Measurements from ENCODE around the gene TRIOBP. TPM values are rescaled to one million over a fixed set of nuclear protein-coding genes. Genes with fewer than 3 reads are reported as not detected.
"Not testable (repeated sequence)": the region's sequence is repeated elsewhere in the genome, so short reads cannot be mapped to it uniquely, and the experiment has no call there.

The TRIOBP gene
- polyA plus RNA-seq, 2 donors, result 57.8 to 63.8 TPM

DNA sequence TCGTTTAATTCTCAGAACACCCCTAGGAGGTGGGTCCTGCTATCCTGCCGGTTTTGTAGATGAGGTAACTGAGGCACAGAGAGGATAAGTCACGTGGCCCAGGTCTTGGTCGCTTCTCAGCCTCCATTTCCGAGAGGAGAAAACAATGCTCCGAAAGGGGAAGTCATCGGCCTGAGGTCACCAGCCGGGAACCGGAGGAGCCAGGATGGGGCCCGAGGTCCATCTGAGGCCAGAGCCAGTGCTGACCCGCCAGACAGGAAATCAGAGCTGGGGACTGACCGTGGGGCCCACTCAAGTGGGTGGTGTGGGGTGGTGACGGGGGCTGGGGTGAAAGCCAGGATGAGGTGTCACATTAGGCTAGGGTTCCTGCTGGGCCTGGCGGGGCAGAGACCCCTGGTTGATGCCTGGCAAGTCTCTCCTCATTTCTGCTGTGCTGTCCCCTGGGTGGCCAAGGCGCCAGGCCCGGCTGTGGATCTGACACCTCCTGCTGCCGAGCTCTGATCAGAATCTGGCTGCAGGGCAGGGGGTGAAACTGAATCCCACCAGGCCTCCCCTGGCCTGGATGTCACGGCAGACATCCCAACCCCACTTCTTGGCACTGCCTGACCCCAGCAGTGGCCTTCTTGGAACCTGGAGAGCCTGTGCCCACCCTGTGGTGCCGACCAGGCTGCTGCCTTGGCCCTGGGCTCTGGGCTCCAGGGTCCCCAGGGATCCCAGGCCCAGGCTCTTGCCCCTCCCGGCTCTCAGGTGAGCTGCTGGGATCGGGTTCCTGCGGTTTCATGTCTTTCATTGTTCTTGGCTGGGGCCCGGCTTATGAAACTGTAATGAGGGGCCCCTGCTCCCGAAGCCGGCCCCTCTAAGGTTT lies 12.0 kb downstream of the TRIOBP start:
- Histone ChIP-seq H3K4me3 (ENCODE audit: low read depth in 1 of 2, low read length in 2 of 2) (no peak overlapping the region), H3K27me3 (ENCODE audit: control insufficient read depth in 1 of 2, insufficient read depth in 2 of 2, low read length in 2 of 2) (no peaks in the 10 kb centered on the region), H3K27ac (ENCODE audit: low read depth in 2 of 2, low read length in 1 of 2) (no peak overlapping the region), H3K36me3 (ENCODE audit: control insufficient read depth in 2 of 2, insufficient read depth in 2 of 2, low read length in 1 of 2) (peaks cover 0 to 4% of the 10 kb centered on the region in 2 donors), H3K9me3 (ENCODE audit: control insufficient read depth in 2 of 2, insufficient read depth in 1 of 2, low read depth in 1 of 2, low read length in 1 of 2) (no peaks in the 10 kb centered on the region), H3K4me1 (ENCODE audit: control insufficient read depth in 2 of 2, insufficient read depth in 2 of 2, low read length in 1 of 2) (peaks cover 0 to 3% of the 10 kb centered on the region in 2 donors)
- 83 to 84% methylated on average over 25 of the region's 25 CpGs for WGBS, 2 donors

GRCh38 chr22:37709445-37709765 lies 12.6 kb downstream of the TRIOBP start:
- 95 to 97% methylated on average over 15 of the region's 15 CpGs for WGBS, 2 donors
- Histone ChIP-seq H3K27me3 (ENCODE audit: control insufficient read depth in 1 of 2, insufficient read depth in 2 of 2, low read length in 2 of 2) (no peaks in the 10 kb centered on the region), H3K36me3 (ENCODE audit: control insufficient read depth in 2 of 2, insufficient read depth in 2 of 2, low read length in 1 of 2) (peaks cover 0 to 4% of the 10 kb centered on the region in 2 donors), H3K27ac (ENCODE audit: low read depth in 2 of 2, low read length in 1 of 2) (no peak overlapping the region), H3K4me3 (ENCODE audit: low read depth in 1 of 2, low read length in 2 of 2) (no peak overlapping the region), H3K4me1 (ENCODE audit: control insufficient read depth in 2 of 2, insufficient read depth in 2 of 2, low read length in 1 of 2) (peaks cover 0 to 3% of the 10 kb centered on the region in 2 donors), H3K9me3 (ENCODE audit: control insufficient read depth in 2 of 2, insufficient read depth in 1 of 2, low read depth in 1 of 2, low read length in 1 of 2) (no peaks in the 10 kb centered on the region)

GRCh38 chr22:37710675-37711074 lies 13.8 kb downstream of the TRIOBP start:
- Histone ChIP-seq H3K4me3 (ENCODE audit: low read depth in 1 of 2, low read length in 2 of 2) (no peak overlapping the region), H3K4me1 (ENCODE audit: control insufficient read depth in 2 of 2, insufficient read depth in 2 of 2, low read length in 1 of 2) (peaks cover 0 to 3% of the 10 kb centered on the region in 2 donors), H3K27me3 (ENCODE audit: control insufficient read depth in 1 of 2, insufficient read depth in 2 of 2, low read length in 2 of 2) (no peaks in the 10 kb centered on the region), H3K36me3 (ENCODE audit: control insufficient read depth in 2 of 2, insufficient read depth in 2 of 2, low read length in 1 of 2) (peaks cover 0 to 4% of the 10 kb centered on the region in 2 donors), H3K27ac (ENCODE audit: low read depth in 2 of 2, low read length in 1 of 2) (no peak overlapping the region), H3K9me3 (ENCODE audit: control insufficient read depth in 2 of 2, insufficient read depth in 1 of 2, low read depth in 1 of 2, low read length in 1 of 2) (no peaks in the 10 kb centered on the region)
- WGBS, 2 donors, result 76 to 81% methylated on average over 3 of the region's 3 CpGs

GRCh38 chr22:37711490-37711889 lies 14.6 kb downstream of the TRIOBP start:
- no peak overlapping the region for H3K27ac ChIP-seq (ENCODE audit: low read depth in 2 of 2, low read length in 1 of 2)
- H3K9me3 ChIP-seq (ENCODE audit: control insufficient read depth in 2 of 2, insufficient read depth in 1 of 2, low read depth in 1 of 2, low read length in 1 of 2), result no peaks in the 10 kb centered on the region
- 88 to 91% methylated on average over 10 of the region's 10 CpGs for WGBS, 2 donors
- no peak overlapping the region for H3K4me3 ChIP-seq (ENCODE audit: low read depth in 1 of 2, low read length in 2 of 2)
- H3K27me3 ChIP-seq (ENCODE audit: control insufficient read depth in 1 of 2, insufficient read depth in 2 of 2, low read length in 2 of 2), result no peaks in the 10 kb centered on the region
- peaks cover 0 to 3% of the 10 kb centered on the region in 2 donors for H3K4me1 ChIP-seq (ENCODE audit: control insufficient read depth in 2 of 2, insufficient read depth in 2 of 2, low read length in 1 of 2)
- peaks cover 0 to 4% of the 10 kb centered on the region in 2 donors for H3K36me3 ChIP-seq (ENCODE audit: control insufficient read depth in 2 of 2, insufficient read depth in 2 of 2, low read length in 1 of 2)

- Histone ChIP-seq H3K9me3 (ENCODE audit: control insufficient read depth in 2 of 2, insufficient read depth in 1 of 2, low read depth in 1 of 2, low read length in 1 of 2) (no peaks in the 10 kb centered on the region), H3K4me1 (ENCODE audit: control insufficient read depth in 2 of 2, insufficient read depth in 2 of 2, low read length in 1 of 2) (peaks cover 0 to 3% of the 10 kb centered on the region in 2 donors), H3K27me3 (ENCODE audit: control insufficient read depth in 1 of 2, insufficient read depth in 2 of 2, low read length in 2 of 2) (no peaks in the 10 kb centered on the region), H3K27ac (ENCODE audit: low read depth in 2 of 2, low read length in 1 of 2) (no peak overlapping the region), H3K4me3 (ENCODE audit: low read depth in 1 of 2, low read length in 2 of 2) (no peak overlapping the region), H3K36me3 (ENCODE audit: control insufficient read depth in 2 of 2, insufficient read depth in 2 of 2, low read length in 1 of 2) (peaks cover 0 to 4% of the 10 kb centered on the region in 2 donors)
- 88 to 92% methylated on average over 7 of the region's 7 CpGs for WGBS, 2 donors
These were observed 16.9 kb downstream of the TRIOBP start for GRCh38 chr22:37713761-37714160.

GRCh38 chr22:37714634-37715033 lies 17.8 kb downstream of the TRIOBP start:
- Histone ChIP-seq H3K36me3 (ENCODE audit: control insufficient read depth in 2 of 2, insufficient read depth in 2 of 2, low read length in 1 of 2) (peaks cover 0 to 4% of the 10 kb centered on the region in 2 donors), H3K4me1 (ENCODE audit: control insufficient read depth in 2 of 2, insufficient read depth in 2 of 2, low read length in 1 of 2) (peaks cover 0 to 3% of the 10 kb centered on the region in 2 donors), H3K27ac (ENCODE audit: low read depth in 2 of 2, low read length in 1 of 2) (no peak overlapping the region), H3K9me3 (ENCODE audit: control insufficient read depth in 2 of 2, insufficient read depth in 1 of 2, low read depth in 1 of 2, low read length in 1 of 2) (no peaks in the 10 kb centered on the region), H3K27me3 (ENCODE audit: control insufficient read depth in 1 of 2, insufficient read depth in 2 of 2, low read length in 2 of 2) (no peaks in the 10 kb centered on the region), H3K4me3 (ENCODE audit: low read depth in 1 of 2, low read length in 2 of 2) (no peak overlapping the region)
- WGBS, 2 donors, result 86 to 91% methylated on average over 2 of the region's 2 CpGs

DNA sequence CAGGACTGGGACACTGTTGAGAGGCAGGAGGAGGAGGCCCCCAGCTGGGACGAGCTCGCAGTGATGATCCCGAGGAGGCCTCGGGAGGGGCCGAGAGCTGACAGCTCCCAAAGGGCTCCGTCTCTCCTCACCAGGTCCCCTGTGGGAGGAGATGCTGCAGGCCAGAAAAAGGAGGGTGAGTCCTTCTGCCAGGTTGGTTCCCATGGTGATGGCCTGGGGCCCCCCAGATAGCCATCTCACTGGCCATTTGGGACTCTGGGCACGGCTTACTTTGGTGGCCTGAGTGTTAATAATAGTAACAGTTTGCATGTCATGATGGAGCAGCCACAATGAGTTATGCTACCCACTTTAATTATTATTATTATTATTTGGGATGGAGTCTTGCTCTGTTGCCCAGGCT lies 18.9 kb downstream of the TRIOBP start:
- no peak overlapping the region for H3K4me3 ChIP-seq (ENCODE audit: low read depth in 1 of 2, low read length in 2 of 2)
- no peaks in the 10 kb centered on the region for H3K9me3 ChIP-seq (ENCODE audit: control insufficient read depth in 2 of 2, insufficient read depth in 1 of 2, low read depth in 1 of 2, low read length in 1 of 2)
- H3K27ac ChIP-seq (ENCODE audit: low read depth in 2 of 2, low read length in 1 of 2), result no peak overlapping the region
- H3K4me1 ChIP-seq (ENCODE audit: control insufficient read depth in 2 of 2, insufficient read depth in 2 of 2, low read length in 1 of 2), result no peaks in the 10 kb centered on the region
- peaks cover 0 to 4% of the 10 kb centered on the region in 2 donors for H3K36me3 ChIP-seq (ENCODE audit: control insufficient read depth in 2 of 2, insufficient read depth in 2 of 2, low read length in 1 of 2)
- 89 to 91% methylated on average over 7 of the region's 7 CpGs for WGBS, 2 donors
- H3K27me3 ChIP-seq (ENCODE audit: control insufficient read depth in 1 of 2, insufficient read depth in 2 of 2, low read length in 2 of 2), result no peaks in the 10 kb centered on the region

- WGBS, 2 donors, result 73 to 80% methylated on average over 9 of the region's 9 CpGs
- Histone ChIP-seq H3K36me3 (ENCODE audit: control insufficient read depth in 2 of 2, insufficient read depth in 2 of 2, low read length in 1 of 2) (peaks cover 0 to 4% of the 10 kb centered on the region in 2 donors), H3K9me3 (ENCODE audit: control insufficient read depth in 2 of 2, insufficient read depth in 1 of 2, low read depth in 1 of 2, low read length in 1 of 2) (no peaks in the 10 kb centered on the region), H3K4me3 (ENCODE audit: low read depth in 1 of 2, low read length in 2 of 2) (no peak overlapping the region), H3K27ac (ENCODE audit: low read depth in 2 of 2, low read length in 1 of 2) (peak overlapping the region in 1 of 2 donors; percentile 45), H3K27me3 (ENCODE audit: control insufficient read depth in 1 of 2, insufficient read depth in 2 of 2, low read length in 2 of 2) (no peaks in the 10 kb centered on the region), H3K4me1 (ENCODE audit: control insufficient read depth in 2 of 2, insufficient read depth in 2 of 2, low read length in 1 of 2) (no peaks in the 10 kb centered on the region)
These were observed 19.9 kb downstream of the TRIOBP start for GRCh38 chr22:37716708-37717107.

DNA sequence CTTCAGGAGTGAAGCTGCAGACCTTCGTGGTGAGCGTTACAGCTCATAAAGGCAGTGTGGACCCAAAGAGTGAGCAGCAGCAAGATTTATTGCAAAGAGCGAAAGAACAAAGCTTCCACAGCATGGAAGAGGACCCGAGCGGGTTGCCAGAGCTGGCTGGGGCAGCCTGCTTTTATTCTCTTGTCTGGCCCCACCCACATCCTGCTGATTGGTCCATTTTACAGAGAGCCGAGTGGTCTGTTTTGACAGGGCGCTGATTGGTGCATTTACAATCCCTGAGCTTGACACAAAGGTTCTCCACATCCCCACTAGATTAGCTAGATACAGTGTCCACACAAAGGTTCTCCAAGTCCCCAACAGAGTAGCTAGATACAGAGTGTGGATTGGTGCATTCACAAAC lies 20.4 kb downstream of the TRIOBP start:
- H3K4me1 ChIP-seq (ENCODE audit: control insufficient read depth in 2 of 2, insufficient read depth in 2 of 2, low read length in 1 of 2); H3K36me3 ChIP-seq (ENCODE audit: control insufficient read depth in 2 of 2, insufficient read depth in 2 of 2, low read length in 1 of 2); H3K4me3 ChIP-seq (ENCODE audit: low read depth in 1 of 2, low read length in 2 of 2); H3K27me3 ChIP-seq (ENCODE audit: control insufficient read depth in 1 of 2, insufficient read depth in 2 of 2, low read length in 2 of 2); H3K9me3 ChIP-seq (ENCODE audit: control insufficient read depth in 2 of 2, insufficient read depth in 1 of 2, low read depth in 1 of 2, low read length in 1 of 2): not testable (repeated sequence)
- peak overlapping the region in 1 of 2 donors; percentile 1 for H3K27ac ChIP-seq (ENCODE audit: low read depth in 2 of 2, low read length in 1 of 2)
- 84 to 95% methylated on average over 7 of the region's 7 CpGs for WGBS, 2 donors

GRCh38 chr22:37717746-37718305 lies 21.0 kb downstream of the TRIOBP start:
- not testable (repeated sequence) for H3K4me3 ChIP-seq (ENCODE audit: low read depth in 1 of 2, low read length in 2 of 2); H3K4me1 ChIP-seq (ENCODE audit: control insufficient read depth in 2 of 2, insufficient read depth in 2 of 2, low read length in 1 of 2); H3K27ac ChIP-seq (ENCODE audit: low read depth in 2 of 2, low read length in 1 of 2); H3K36me3 ChIP-seq (ENCODE audit: control insufficient read depth in 2 of 2, insufficient read depth in 2 of 2, low read length in 1 of 2); H3K9me3 ChIP-seq (ENCODE audit: control insufficient read depth in 2 of 2, insufficient read depth in 1 of 2, low read depth in 1 of 2, low read length in 1 of 2); H3K27me3 ChIP-seq (ENCODE audit: control insufficient read depth in 1 of 2, insufficient read depth in 2 of 2, low read length in 2 of 2)
- WGBS, 2 donors, result 96% methylated on average over 37 to 38 of the region's 38 CpGs

Measured in esophagus (tissue), 2 donors.